ENCODE results near the gene CDH4.

CDH4 gene

DNA sequence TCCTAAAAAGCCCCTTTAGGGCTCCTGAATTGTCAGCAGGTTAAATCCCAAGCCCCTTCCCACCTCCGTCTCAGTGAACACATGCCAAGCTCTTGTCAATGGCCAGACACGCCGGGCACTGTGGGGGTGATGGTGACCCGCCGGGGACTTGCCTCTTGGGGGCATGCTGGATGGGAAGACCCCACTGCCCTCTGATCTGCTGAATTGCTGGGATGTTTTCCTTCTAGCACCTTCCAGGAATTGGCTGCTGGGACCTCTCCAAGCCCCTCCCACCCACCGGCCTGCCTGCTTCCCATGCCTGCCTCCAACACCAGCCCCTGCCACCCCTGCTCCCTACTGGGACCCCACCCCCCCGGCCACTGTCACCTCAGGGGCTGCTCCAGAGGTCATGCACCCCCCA, 345.9 kb downstream of the CDH4 start:
- no peak for DNase-seq (ENCODE audit: low read depth)
- TF ChIP-seq, protein P1, sequence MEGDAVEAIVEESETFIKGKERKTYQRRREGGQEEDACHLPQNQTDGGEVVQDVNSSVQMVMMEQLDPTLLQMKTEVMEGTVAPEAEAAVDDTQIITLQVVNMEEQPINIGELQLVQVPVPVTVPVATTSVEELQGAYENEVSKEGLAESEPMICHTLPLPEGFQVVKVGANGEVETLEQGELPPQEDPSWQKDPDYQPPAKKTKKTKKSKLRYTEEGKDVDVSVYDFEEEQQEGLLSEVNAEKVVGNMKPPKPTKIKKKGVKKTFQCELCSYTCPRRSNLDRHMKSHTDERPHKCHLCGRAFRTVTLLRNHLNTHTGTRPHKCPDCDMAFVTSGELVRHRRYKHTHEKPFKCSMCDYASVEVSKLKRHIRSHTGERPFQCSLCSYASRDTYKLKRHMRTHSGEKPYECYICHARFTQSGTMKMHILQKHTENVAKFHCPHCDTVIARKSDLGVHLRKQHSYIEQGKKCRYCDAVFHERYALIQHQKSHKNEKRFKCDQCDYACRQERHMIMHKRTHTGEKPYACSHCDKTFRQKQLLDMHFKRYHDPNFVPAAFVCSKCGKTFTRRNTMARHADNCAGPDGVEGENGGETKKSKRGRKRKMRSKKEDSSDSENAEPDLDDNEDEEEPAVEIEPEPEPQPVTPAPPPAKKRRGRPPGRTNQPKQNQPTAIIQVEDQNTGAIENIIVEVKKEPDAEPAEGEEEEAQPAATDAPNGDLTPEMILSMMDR (IDR thresholded peaks at IDR 0.05; ENCODE audit: control insufficient read depth, extremely low read depth, insufficient read depth) = no peak
- no peak overlapping the region for H3K4me3 ChIP-seq (ENCODE audit: low read depth, low read length)

DNA sequence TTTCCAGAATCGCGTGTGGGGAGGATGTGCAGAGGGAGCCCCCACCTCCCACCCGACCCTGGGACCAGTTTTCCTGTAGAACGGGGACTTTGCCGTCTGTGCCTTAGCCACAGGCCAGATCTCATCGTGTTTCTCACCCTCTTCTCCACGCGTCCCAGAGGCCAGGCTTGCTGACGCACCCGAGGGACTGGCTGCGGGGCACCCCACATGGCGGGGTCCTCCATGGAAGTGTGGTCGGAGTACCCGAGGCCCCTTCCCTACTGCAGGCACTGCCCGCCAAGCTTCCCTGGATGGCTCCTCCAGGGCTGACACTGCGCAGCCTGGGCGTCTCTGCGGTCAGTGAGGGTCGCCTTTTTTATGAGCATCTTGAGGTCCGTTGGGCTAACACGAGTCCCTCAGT, 346.5 kb downstream of the CDH4 start:
- H3K4me3 ChIP-seq (ENCODE audit: low read depth, low read length) = no peak overlapping the region
- no peak for DNase-seq (ENCODE audit: low read depth)
- TF ChIP-seq, protein P1 (IDR thresholded peaks at IDR 0.05; ENCODE audit: control insufficient read depth, extremely low read depth, insufficient read depth) = no peak

GRCh38 chr20:61599061-61599531, 347.0 kb downstream of the CDH4 start:
- no peak for DNase-seq (ENCODE audit: low read depth)
- TF ChIP-seq, protein P1 (IDR thresholded peaks at IDR 0.05; ENCODE audit: control insufficient read depth, extremely low read depth, insufficient read depth) = no peak
- no peak overlapping the region for H3K4me3 ChIP-seq (ENCODE audit: low read depth, low read length)

GRCh38 chr20:61599541-61599992, 347.5 kb downstream of the CDH4 start:
- no peak for DNase-seq (ENCODE audit: low read depth)
- TF ChIP-seq, protein P1 (IDR thresholded peaks at IDR 0.05; ENCODE audit: control insufficient read depth, extremely low read depth, insufficient read depth) = no peak
- H3K4me3 ChIP-seq (ENCODE audit: low read depth, low read length) = no peak overlapping the region

- no peak overlapping the region for H3K4me3 ChIP-seq (ENCODE audit: low read depth, low read length)
- TF ChIP-seq, protein P1 (IDR thresholded peaks at IDR 0.05; ENCODE audit: control insufficient read depth, extremely low read depth, insufficient read depth) = no peak
- DNase-seq (ENCODE audit: low read depth) = no peak
Observed at GRCh38 chr20:61600016-61600415, 348.0 kb downstream of the CDH4 start.

GRCh38 chr20:61601361-61601760, 349.3 kb downstream of the CDH4 start:
- no peak for DNase-seq (ENCODE audit: low read depth)
- TF ChIP-seq, protein P1 (IDR thresholded peaks at IDR 0.05; ENCODE audit: control insufficient read depth, extremely low read depth, insufficient read depth) = no peak
- H3K4me3 ChIP-seq (ENCODE audit: low read depth, low read length) = no peak overlapping the region

- DNase-seq (ENCODE audit: low read depth) = no peak
- H3K4me3 ChIP-seq (ENCODE audit: low read depth, low read length) = no peak overlapping the region
- TF ChIP-seq, protein P1 (IDR thresholded peaks at IDR 0.05; ENCODE audit: control insufficient read depth, extremely low read depth, insufficient read depth) = no peak
Observed at GRCh38 chr20:61601853-61602252, 349.8 kb downstream of the CDH4 start.

Measured in LNCaP clone FGC (cell line).